GM21447 (cell line): Measurements from ENCODE around the gene BCAN.
A peak's percentile ranks its signal among the peaks of the same experiment; 100 is the strongest.
"Not testable (repeated sequence)": the region's sequence is repeated elsewhere in the genome, so short reads cannot be mapped to it uniquely, and the experiment has no call there.

Experiments used
- ATAC-seq: cut with Tn5 transposase; IDR thresholded peaks from one replicate; pipeline ENCODE4 v1.9.1; 2021; ENCODE audit not compliant: unreplicated experiment

The BCAN gene, protein sequence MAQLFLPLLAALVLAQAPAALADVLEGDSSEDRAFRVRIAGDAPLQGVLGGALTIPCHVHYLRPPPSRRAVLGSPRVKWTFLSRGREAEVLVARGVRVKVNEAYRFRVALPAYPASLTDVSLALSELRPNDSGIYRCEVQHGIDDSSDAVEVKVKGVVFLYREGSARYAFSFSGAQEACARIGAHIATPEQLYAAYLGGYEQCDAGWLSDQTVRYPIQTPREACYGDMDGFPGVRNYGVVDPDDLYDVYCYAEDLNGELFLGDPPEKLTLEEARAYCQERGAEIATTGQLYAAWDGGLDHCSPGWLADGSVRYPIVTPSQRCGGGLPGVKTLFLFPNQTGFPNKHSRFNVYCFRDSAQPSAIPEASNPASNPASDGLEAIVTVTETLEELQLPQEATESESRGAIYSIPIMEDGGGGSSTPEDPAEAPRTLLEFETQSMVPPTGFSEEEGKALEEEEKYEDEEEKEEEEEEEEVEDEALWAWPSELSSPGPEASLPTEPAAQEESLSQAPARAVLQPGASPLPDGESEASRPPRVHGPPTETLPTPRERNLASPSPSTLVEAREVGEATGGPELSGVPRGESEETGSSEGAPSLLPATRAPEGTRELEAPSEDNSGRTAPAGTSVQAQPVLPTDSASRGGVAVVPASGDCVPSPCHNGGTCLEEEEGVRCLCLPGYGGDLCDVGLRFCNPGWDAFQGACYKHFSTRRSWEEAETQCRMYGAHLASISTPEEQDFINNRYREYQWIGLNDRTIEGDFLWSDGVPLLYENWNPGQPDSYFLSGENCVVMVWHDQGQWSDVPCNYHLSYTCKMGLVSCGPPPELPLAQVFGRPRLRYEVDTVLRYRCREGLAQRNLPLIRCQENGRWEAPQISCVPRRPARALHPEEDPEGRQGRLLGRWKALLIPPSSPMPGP

DNA sequence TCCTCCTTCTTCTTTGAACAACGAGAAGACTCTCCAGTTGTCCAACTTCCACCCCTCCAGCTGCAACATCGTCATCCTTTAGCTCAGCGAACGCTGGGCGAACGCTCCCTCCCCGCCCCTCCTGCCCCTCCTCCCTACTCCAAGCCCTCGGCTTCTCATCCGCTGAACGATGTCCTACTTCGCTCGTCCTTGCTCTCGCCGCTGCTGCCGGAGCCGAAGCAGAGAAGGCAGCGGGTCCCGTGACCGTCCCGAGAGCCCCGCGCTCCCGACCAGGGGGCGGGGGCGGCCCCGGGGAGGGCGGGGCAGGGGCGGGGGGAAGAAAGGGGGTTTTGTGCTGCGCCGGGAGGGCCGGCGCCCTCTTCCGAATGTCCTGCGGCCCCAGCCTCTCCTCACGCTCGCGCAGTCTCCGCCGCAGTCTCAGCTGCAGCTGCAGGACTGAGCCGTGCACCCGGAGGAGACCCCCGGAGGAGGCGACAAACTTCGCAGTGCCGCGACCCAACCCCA lies at the start of gene BCAN:
TSS of gene BCAN (plus strand) at position 357 of the 504 bp plus-strand sequence. CDS start 3,938 bp downstream, outside the sequence.
- no peak for ATAC-seq

DNA sequence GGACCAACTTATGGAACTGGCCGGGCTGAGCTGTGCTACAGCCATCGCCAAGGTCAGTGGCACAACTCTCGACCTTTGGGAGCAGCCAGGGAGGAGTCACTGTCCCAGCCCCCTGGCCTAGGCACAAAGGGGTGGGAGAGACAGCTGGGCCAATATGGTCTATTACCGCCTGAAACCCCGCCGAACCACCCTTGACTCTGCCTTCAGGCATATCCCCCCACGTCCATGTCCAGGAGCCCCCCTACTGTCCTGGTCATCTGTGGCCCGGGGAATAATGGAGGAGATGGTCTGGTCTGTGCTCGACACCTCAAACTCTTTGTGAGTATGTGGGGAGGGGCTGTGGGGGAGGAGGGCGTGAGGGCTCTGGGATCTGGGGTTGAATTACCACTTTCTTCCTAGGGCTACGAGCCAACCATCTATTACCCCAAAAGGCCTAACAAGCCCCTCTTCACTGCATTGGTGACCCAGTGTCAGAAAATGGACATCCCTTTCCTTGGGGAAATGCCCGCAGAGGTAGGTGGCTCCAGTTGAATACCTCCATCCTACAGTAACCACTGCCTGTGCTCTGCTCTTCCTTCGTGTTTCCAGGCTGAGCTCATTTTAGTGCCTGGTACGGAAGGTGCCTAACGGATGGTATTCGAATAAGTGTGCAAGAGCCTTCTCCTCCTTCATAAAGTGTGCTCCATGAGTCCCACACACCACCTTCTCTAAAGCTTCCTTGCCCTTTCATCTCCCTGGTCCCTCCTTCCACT lies 49.6 kb upstream of the BCAN start:
- ATAC-seq: no peak

DNA sequence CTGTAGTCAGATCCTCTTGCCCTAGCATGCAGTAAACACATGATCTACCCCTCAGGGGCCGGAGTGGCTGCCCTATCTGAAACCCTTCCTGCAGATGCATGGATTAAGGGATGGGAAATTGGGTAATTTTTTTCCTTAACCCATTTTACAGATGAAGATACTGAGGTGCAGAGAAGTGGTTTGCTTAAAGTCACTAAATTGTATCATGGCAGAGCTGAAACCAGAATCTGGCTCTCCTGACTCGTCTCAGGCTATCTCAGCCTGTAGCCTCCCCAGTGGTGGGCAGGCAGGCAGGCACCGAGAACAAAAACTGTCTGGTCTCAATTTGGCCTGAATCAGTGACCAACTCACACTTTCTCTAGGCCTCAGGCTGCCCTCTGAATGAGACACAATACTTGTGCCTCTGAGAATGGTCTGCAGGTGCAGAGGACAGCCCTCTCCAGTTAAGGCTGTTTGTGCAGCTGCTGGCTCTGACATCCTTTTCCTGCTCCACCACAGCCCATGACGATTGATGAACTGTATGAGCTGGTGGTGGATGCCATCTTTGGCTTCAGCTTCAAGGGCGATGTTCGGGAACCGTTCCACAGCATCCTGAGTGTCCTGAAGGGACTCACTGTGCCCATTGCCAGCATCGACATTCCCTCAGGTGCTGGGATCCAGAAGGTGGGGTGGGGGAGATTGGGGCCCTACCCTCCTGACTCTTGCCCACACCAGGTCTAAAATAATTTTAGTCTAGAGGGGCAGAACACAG lies 48.8 kb upstream of the BCAN start:
- ATAC-seq: no peak

DNA sequence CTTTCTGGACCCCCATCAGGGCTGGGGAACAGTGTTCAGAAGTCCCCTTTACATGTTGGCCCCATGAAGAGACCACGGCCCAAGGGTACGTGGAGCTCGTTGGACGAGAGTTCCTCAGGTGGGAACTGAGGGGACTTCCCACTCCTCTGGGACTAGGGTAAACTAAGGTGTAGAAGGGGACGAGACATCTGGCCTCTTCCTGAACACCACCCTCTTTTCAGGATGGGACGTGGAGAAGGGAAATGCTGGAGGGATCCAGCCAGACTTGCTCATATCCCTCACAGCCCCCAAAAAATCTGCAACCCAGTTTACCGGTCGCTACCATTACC lies 48.3 kb upstream of the BCAN start:
- ATAC-seq: no peak

DNA sequence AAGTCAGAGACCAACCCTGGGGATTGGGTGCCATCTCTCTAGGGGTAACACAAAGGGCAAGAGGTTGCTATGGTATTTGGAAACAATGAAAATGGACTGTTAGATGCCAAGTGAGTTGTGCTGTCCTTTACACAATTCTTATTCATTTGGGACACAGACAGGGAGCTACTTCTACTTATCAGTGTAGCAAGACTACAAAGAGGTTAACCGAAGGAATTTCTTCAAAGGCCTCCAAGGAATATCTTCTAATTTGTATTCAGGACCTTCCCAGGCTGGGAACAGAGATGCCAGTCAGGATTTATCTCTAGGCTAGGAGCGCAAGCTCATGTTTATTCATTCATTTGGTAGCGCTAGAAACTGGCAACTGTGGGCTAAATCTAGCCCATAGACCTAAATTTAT lies 47.7 kb upstream of the BCAN start:
- ATAC-seq: no peak

DNA sequence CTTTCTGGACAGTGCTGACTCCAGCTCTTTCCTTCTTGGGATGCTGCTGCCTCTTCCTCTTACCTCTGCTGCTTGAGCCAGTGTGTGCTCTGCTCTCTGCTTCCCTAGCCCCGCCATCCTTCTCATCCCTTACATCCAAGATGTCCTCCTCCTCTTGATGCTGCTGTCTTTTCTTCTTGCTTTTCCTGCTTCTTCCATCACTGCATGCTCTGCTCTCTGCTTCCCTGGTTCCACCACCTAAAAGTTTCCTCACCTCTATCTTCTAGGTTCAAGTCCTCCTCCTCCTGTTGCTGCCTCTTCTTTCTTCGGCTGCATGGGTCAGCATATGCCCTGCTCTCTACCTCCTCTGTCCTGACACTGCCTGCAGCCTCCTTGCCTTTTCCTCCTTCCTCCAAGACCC lies 46.9 kb upstream of the BCAN start:
- ATAC-seq: no peak

DNA sequence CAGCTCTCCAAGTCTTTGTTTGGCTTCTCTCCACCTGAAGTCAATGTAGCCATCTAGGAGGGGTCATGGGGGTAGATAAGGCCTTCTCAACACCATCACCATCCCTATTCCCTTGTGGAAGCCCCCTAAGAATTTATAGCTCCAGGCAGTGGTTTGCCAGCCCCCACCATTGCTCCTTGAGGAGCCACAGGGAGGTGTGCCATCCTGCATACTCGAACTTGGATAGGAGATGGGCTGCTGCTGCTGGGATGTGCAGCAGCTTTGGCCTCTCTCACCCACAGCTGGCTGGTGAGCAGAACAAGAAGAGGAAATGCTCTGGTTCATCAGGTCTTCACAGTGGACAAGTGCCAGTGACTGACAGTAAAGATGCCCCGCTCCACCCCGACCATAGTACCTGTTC lies 45.5 kb upstream of the BCAN start:
- ATAC-seq: no peak

DNA sequence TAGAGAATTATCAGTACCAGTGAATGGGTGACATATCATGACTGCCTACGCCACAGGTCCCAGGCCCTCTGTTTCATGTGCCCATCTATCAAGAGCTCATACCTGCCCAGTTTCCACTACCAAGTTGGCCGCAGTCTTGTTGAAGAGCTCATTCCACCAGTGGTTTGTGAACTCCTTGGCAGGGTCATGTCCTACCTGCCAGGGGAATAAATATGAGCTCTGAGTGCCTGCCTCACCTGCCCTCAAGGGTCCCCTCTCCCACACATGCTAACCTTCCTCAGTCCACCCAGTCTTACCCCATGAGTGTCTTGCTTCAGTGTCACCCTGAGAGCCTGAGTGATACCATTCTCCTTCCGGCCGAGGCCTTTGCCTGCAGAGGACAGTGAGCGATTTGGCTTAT lies 43.8 kb upstream of the BCAN start:
- no peak for ATAC-seq

DNA sequence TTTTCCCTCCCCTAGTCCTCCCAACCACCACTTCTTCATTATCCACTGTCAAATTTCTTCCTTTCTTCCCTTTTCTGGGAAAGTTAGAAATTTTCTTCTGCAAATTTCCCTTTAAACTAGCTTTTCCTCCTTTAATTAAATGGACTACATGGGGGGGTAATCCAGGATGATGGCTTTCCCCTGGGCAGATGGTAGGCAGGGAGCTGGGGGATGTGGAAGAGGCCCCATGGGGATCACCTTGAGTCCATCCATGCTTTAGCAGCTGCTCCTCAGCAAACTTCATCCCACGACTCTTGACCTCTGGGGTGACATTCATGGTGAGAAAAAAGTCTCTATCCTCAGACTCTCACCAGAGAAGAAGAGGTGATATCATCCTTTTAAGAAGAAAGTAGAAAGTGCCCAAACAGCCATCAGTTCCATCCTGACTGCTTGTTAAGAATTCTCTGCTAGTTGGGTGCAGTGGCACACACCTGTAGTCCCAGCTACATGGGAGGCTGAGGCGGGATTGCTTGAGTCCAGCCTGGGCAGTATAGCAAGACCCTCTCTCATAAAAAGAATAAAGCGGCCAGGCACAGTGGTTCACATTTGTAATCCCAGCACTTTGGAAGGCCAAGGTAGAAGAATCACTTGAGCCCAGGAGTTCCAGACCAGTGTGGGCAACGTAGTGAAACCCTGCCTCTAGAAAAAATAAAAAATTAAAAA lies 43.0 kb upstream of the BCAN start:
- no peak for ATAC-seq

DNA sequence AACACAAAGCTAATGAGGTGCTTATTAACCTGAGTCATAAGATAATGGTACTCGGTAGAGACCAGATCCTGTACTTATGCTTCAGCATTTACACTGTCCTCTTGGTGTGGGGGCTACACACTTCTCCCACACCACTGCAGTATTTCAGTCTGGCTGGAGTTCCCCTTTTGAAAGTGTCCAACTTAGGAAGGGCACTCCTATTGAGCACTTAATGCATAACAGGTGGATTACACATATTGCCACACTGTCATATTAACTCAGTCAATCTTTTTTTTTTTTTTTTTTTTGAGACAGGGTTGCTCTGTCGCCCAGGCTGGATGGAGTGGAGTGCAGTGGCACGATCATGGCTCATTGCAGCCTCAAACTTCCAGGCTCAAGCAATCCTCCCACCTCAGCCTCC lies 42.1 kb upstream of the BCAN start:
- ATAC-seq: no peak

DNA sequence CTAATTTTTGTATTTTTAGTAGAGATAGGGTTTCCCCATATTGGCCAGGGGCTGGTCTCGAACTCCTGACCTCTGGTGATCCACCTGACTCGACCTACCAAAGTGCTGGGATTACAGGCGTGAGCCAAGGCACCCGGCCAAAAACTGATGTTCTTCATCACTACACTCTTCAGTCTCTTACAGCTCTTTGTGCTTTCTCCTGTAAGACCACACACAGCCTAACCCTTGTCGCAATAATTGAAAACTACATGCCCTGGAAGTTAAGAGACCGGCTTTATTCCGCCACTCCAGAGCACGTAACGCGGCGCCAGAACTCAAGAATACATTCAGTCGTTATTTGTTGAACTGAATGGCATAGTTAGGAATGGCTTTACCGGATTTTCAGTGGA lies 41.2 kb upstream of the BCAN start:
- ATAC-seq: no peak

DNA sequence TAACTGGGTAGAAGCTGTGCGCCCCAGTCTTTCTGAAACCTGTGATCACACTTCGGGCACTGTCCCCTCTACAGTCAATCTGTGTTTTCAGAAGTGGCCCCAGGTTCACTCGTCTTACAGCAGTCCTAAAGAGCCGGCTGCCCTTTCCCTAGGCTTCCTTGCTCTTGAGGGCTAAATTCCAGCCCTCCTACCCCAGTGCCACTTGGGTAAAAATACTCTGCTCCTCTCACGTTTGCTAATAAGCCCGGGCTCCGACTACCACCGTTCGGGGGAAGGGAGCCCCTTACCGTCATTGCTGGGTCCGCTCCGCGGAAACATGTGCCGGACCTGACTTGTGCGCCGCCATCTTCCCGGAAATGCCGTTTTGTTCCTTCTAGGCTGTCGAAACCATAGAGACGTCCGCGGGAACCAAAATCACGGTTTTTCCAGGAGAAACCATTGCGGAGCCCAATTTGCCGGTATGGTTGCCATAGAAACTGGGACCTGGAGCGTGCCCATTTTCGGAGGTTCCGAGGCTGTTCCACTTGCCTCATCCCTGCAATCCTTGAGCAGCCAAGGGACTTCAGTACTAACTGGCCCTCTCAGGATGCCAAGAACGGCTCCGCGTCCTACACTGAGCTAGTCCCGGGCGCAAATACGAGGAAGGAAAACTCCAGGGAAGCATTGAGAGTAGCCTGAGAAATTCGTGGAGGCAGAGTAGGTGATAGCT lies 40.6 kb upstream of the BCAN start, which contains the start of gene GPATCH4:
TSS of gene GPATCH4 (minus strand) at position 358 of the 709 bp plus-strand sequence.
- peak; percentile 71 for ATAC-seq

DNA sequence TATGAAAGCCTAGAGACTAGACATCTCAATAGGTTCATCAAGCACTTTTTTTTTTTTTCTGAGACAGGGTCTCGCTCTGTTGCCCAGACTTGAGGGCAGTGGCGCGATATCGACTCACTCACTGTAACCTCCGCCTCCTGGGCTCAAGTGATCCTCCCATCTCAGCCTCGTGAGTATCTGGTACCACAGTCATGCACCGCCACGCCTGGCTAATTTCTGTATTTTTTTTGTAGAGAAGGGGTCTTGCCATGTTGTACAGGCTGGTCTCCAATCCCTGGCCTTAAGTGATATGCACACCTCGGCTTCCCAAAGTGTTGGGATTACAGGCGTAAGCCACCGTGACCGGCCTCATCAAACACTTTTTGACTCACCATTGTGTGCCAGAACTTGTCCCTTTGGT lies 40.0 kb upstream of the BCAN start:
- ATAC-seq: no peak

DNA sequence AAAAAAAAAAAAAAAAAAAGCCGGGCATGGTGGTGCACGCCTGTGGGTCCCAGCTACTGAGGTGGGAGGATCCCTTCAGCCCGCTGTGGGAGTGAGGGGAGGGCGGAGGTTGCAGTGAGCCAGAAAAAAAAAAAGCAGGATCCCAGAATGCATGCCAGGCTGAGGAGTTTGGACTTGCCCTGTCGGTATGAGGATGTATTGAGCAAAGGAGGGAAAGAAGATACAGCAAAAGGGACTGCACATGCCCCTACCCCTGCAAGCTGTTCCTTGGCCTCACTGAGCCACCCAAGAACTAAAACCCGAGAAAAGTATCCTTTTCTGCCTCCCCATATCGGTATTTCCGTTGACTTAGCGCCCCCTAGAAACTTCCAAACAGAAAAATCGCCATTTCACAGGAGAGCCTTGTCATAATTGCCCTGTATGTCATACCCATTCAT lies 39.3 kb upstream of the BCAN start:
- ATAC-seq: no peak

DNA sequence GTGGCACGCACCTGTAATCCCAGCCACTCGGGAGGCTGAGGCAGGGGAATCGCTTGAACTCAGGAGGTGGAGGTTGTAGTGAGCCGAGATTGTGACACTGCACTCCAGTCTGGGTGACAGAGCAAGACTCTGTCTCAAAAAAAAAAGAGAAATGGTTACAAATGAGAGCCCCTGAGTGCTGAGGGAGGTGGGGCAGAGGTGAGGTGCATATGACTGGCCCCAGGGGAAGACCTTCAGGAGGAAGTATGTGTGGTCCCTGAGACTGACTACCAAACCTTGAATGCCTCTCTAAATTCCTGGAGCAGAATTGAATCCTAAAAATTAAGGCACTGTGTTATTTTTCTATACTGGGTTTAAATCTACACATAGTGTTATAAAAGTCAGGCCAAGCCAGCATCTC lies 34.6 kb upstream of the BCAN start:
- ATAC-seq: not testable (repeated sequence)

DNA sequence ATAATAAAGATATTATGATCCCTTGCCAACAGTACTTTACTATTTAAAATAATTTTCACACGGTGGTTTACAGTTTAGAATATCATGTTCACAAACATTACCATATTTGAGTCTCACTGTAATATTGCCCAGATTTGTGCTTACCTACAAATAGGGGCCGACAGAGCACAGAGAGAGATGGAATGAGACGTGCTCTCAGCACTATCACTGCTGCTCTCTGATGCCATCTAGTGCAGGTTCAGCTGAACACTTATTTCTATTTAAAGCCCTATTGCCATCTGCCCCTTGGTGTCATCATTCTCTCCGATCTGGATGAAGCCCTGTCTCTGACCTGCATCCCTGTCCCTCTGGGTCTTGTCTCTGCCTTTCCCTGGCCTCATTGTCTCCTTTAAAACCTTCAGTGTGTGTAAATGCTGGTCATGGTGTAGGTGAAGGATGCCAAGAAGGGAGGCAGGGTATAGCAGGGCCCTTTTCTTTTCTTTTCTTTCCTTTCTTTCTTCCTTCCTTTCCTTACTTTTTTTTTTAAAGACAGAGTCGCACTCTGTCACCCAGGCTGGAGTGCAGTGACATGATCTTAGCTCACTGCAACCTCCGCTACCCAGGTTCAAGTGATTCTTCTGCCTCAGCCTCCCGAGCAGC lies 33.8 kb upstream of the BCAN start:
- ATAC-seq: peak; percentile 77

DNA sequence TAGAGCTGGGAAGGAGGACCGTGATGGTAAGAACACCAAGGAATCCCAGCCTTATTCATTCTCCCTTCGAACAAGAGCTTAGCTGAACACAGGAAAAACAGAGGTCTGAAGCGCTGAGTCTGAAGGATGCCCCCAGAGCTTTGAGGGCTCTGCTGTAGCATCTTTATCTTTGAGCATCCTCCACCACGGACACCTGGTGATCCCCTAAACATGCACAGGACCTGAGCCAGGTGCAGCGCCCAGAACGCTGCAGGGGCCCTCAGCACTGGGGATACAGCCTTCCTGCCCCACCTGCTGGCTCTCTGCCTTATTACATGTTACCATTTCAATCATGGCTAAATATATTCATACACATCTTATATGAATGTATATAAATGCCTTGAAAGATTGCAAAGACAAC lies 32.9 kb upstream of the BCAN start:
- ATAC-seq: no peak

DNA sequence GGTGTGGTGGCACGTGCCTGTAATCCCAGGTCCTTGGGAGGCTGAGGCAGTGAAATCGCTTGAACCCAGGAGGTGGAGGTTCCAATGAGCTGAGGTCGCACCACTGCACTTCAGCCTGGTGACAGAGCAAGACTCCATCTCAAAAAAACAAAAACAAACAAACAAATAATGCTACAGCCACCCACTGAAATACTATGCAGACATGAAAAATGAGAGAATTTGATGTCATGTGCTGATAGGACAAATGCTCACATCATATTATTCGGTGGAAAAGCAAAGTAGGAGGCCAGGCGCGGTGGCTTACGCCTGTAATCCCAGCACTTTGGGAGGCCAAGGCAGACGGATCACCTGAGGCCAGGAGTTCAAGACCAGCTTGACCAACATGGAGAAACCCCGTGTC lies 31.8 kb upstream of the BCAN start:
- not testable (repeated sequence) for ATAC-seq

DNA sequence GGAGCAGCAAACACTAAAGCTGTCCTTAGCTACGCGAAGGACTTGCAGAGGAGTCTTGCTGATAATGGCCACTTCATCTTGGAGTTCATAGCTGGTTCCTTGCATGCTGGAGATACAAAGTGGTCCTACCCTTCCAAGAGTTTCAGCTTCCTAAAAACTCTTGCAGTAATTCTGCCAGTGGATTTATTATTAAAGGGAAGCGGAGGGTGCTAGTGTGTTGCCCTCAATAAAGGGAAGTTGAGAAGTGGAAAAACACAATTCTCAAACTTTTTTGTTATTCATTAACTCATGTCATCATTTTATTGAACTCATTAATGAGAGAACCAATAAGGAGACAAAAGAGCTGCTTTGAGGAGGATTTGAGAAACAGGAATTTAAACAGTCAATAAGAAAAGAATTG lies 29.3 kb upstream of the BCAN start:
- no peak for ATAC-seq
